SK-N-MC (cell line): ENCODE results near the gene SCIMP.
"Not testable (repeated sequence)": the region's sequence is repeated elsewhere in the genome, so short reads cannot be mapped to it uniquely, and the experiment has no call there.

Experiments
- DNase-seq: peaks from one replicate; pipeline ENCODE4 v3.0.0-alpha.2; 2011; ENCODE audit warnings: low read depth, low spot score
- H3K27ac ChIP-seq: fragments of 200-600 bp; sonication (generic); 2 replicates; pipeline ENCODE4 v1.5.1; 2016; ENCODE audit warnings: mixed run types
- H3K36me3 ChIP-seq: fragments of 200-600 bp; sonication (generic); 2 replicates; pipeline ENCODE4 v1.6.1; 2017; ENCODE audit warnings: antibody characterized with exemption, low read length, mixed read lengths; ENCODE audit not compliant: insufficient read depth
- H3K4me3 ChIP-seq: fragments of 200-600 bp; sonication (generic); 2 replicates; pipeline ENCODE4 v1.5.1; 2016
- H3K9ac ChIP-seq: fragments of 200-600 bp; sonication (generic); 2 replicates; pipeline ENCODE4 v1.8.0; 2017; ENCODE audit warnings: mixed run types, mixed read lengths; ENCODE audit not compliant: insufficient read length
- H3K9me3 ChIP-seq: fragments of 200-600 bp; sonication (generic); 2 replicates; pipeline ENCODE4 v1.6.1; 2017; ENCODE audit warnings: low read depth, mild to moderate bottlenecking, antibody characterized with exemption, low read length, moderate library complexity, mixed read lengths
- EZH2 ChIP-seq: fragments of 200-600 bp; sonication (generic); IDR thresholded peaks from one replicate; pipeline ENCODE4 v1.6.1; 2017; ENCODE audit warnings: antibody characterized with exemption
- FOXP2 ChIP-seq: optimal IDR thresholded peaks from 2 replicates; pipeline ENCODE3; 2011; ENCODE audit warnings: mild to moderate bottlenecking, moderate library complexity; ENCODE audit not compliant: insufficient read depth; ENCODE audit errors: extremely low read length, control extremely low read depth
- POLR2AphosphoS5 ChIP-seq: IDR thresholded peaks from 2 replicates; pipeline ENCODE4 v1.6.1; 2012; ENCODE audit warnings: mild to moderate bottlenecking, low read depth, low read length, borderline replicate concordance

Gene SCIMP

DNA sequence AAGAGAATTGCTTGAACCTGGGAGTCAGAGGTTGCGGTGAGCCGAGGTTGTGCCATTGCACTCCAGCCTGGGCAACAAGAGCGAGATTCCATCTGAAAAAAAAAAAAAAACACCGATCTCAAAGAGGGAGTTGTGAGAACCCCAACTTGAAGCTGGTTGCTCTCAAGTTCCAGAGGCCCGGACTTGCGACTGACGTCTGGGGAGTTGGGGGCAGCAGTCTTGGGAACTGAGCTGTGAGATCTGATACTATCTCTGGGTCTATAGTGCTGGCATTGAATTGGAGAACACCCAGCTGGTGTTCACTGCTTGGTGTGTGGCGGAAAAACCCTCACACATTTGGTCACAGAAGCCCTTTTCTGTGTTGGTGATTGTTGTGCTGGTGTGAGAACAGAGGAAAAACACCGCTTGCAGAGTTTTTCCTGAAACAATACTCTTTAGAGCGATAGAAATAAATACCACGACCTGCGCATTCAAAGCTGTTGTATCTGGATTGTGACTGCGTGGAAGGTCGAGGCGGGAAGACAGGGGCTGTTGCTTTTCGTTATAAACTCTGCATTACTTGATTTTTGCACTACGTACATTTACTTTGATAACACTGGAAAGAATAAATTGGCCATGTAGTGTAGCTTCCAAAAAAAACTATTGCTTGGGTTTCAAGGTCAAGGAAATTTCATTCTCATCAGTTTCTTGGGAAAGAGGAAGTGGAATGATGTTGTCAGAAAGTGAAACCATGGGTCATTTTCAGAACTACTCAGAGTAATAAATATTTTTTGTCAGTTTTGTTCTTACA, 8.8 kb downstream of the SCIMP start:
- H3K4me3 ChIP-seq, result no peak overlapping the region
- no peaks in the 10 kb centered on the region for H3K36me3 ChIP-seq
- no peak for TF ChIP-seq POLR2AphosphoS5
- no peak for TF ChIP-seq FOXP2
- no peak for TF ChIP-seq EZH2
- H3K9ac ChIP-seq, result no peak overlapping the region
- no peak overlapping the region for H3K27ac ChIP-seq
- DNase-seq, result no peak
- H3K9me3 ChIP-seq, result no peaks in the 10 kb centered on the region

- not testable (repeated sequence) for H3K4me3 ChIP-seq, H3K36me3 ChIP-seq, H3K9me3 ChIP-seq, H3K27ac ChIP-seq, DNase-seq, H3K9ac ChIP-seq
These were observed 12.7 kb downstream of the SCIMP start for GRCh38 chr17:5221912-5222311.

GRCh38 chr17:5220074-5220473, 14.6 kb downstream of the SCIMP start:
- Histone ChIP-seq H3K9me3 (no peaks in the 10 kb centered on the region), H3K4me3 (no peak overlapping the region), H3K9ac (no peak overlapping the region), H3K27ac (no peak overlapping the region), H3K36me3 (no peaks in the 10 kb centered on the region; the same call in 1 of the 2 replicates)
- no peak for TF ChIP-seq FOXP2
- no peak for TF ChIP-seq EZH2
- TF ChIP-seq POLR2AphosphoS5, result no peak
- DNase-seq, result no peak

DNA sequence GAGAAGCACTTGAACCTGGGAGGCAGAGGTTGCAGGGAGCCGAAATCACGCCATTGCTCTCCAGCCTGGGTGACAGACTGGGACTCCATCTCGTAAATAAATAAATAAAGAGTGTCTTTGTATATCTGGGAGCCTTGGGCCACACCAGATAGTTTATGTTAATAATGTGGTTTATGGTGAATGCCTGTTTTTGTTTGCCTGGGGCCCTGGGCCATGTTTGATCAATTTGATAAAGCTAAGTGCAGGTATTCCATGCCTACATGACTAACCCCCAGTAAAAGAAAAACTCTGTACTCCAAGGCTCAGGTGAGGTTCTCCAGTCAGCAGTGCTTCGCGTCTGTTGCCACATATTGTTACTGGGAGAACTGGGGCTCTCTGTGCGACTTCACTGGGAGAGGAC, 15.1 kb downstream of the SCIMP start:
- TF ChIP-seq POLR2AphosphoS5, result no peak
- no peak for TF ChIP-seq FOXP2
- TF ChIP-seq EZH2, result no peak
- no peak for DNase-seq
- no peaks in the 10 kb centered on the region; the same call in 1 of the 2 replicates for H3K36me3 ChIP-seq
- no peak overlapping the region for H3K27ac ChIP-seq
- H3K9ac ChIP-seq, result no peak overlapping the region
- H3K9me3 ChIP-seq, result no peaks in the 10 kb centered on the region
- no peak overlapping the region for H3K4me3 ChIP-seq

- not testable (repeated sequence) for H3K4me3 ChIP-seq, H3K27ac ChIP-seq, H3K9me3 ChIP-seq, DNase-seq, H3K36me3 ChIP-seq, H3K9ac ChIP-seq
These were observed 17.1 kb downstream of the SCIMP start for GRCh38 chr17:5217562-5217961.

GRCh38 chr17:5211458-5211857, 23.2 kb downstream of the SCIMP start:
- no peak overlapping the region for H3K9ac ChIP-seq

GRCh38 chr17:5210614-5211252, 23.9 kb downstream of the SCIMP start:
- Histone ChIP-seq H3K27ac (no peak overlapping the region), H3K36me3 (no peaks in the 10 kb centered on the region; the same call in 1 of the 2 replicates), H3K9ac (no peak overlapping the region), H3K4me3 (no peak overlapping the region), H3K9me3 (no peaks in the 10 kb centered on the region)
- TF ChIP-seq EZH2 (no peak), FOXP2 (no peak), POLR2AphosphoS5 (no peak)
- DNase-seq, result no peak

More at GRCh38 chr17:5211458-5211857, 23.2 kb downstream of the SCIMP start:
- Histone ChIP-seq H3K4me3 (no peak overlapping the region), H3K9me3 (no peaks in the 10 kb centered on the region), H3K36me3 (no peaks in the 10 kb centered on the region; the same call in 1 of the 2 replicates), H3K27ac (no peak overlapping the region)
- no peak for TF ChIP-seq FOXP2
- TF ChIP-seq EZH2, result no peak
- TF ChIP-seq POLR2AphosphoS5, result no peak
- DNase-seq, result no peak

GRCh38 chr17:5210091-5210490, 24.6 kb downstream of the SCIMP start:
- no peak overlapping the region for H3K9ac ChIP-seq
- H3K9me3 ChIP-seq, result no peaks in the 10 kb centered on the region
- DNase-seq, result no peak
- H3K36me3 ChIP-seq, result no peaks in the 10 kb centered on the region; the same call in 1 of the 2 replicates
- H3K4me3 ChIP-seq, result no peak overlapping the region
- TF ChIP-seq FOXP2 (no peak), EZH2 (no peak), POLR2AphosphoS5 (no peak)
- H3K27ac ChIP-seq, result no peak overlapping the region

GRCh38 chr17:5209396-5209795, 25.3 kb downstream of the SCIMP start:
- Histone ChIP-seq H3K9ac (no peak overlapping the region), H3K36me3 (no peaks in the 10 kb centered on the region), H3K4me3 (no peak overlapping the region), H3K27ac (no peak overlapping the region), H3K9me3 (no peaks in the 10 kb centered on the region)
- no peak for DNase-seq
- TF ChIP-seq POLR2AphosphoS5, result no peak
- TF ChIP-seq FOXP2, result no peak
- no peak for TF ChIP-seq EZH2
